Occipital lobe (tissue), 1 donor: ENCODE data around the gene LYAR. TPM values are rescaled to one million over a fixed set of nuclear protein-coding genes. Genes with fewer than 3 reads are reported as not detected.

Source experiments
- total RNA-seq: library from RNA; depleted of rRNA; stranded (reverse); fragments of >200 nt; gene quantifications from one replicate; pipeline ENCODE4 v1.2.3, GENCODE V29; 2014

Gene LYAR
- total RNA-seq, 1 donor from 2014 or later: 9.4 TPM

Other genes with a start within 250 kb of the LYAR start
- gene OTOP1, start 63.2 kb downstream of the LYAR start, total RNA-seq: not detected
- gene TMEM128, start 41.9 kb downstream of the LYAR start, total RNA-seq: 44.3 TPM
- 8.4 TPM for gene ZBTB49, start 97 bp upstream of the LYAR start, total RNA-seq
- 218 TPM for gene NSG1, start 96.9 kb upstream of the LYAR start, total RNA-seq